GM15510 (cell line): ENCODE data around the gene SUPT3H.

Experiments
- POLR2A ChIP-seq: IDR thresholded peaks from 3 replicates; pipeline ENCODE4 v1.6.1; 2011; ENCODE audit warnings: borderline replicate concordance; ENCODE audit not compliant: insufficient read length; ENCODE audit errors: extremely low read depth

Gene SUPT3H

GRCh38 chr6:44967481-44967880, 410.3 kb downstream of the SUPT3H start:
- TF ChIP-seq POLR2A, result no peak

DNA sequence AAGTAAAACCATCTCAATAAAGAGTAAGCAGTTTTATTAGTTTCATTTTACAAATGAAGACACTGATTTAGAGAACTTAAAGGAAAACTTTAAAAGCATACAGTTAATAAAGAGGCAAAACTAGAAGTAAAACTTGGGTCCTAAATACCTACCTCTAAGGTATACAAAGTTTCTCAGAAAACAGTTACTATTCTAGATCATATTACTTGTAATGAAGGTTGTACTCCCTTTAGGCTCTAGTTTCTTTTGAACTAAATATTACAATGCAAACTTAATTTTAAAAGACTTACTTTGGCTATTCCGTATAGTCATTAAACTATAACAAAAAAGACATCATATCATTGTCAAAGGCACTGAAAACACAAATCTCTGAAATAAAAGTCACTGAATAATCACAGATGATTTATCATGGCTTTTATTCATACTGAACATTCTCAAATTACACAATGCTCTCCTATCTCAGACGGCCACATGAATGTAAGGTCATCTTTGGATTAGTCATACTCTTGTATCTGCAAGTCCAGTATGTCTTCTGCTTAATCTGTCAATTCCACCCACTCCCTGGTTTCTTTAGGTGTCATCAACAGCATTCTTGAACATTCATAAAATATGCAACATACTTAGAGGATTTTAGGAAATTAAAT, 411.2 kb downstream of the SUPT3H start:
- no peak for TF ChIP-seq POLR2A

GRCh38 chr6:44965708-44966107, 412.0 kb downstream of the SUPT3H start:
- no peak for TF ChIP-seq POLR2A

GRCh38 chr6:44960898-44961297, 416.8 kb downstream of the SUPT3H start:
- no peak for TF ChIP-seq POLR2A

GRCh38 chr6:44959651-44960050, 418.1 kb downstream of the SUPT3H start:
- no peak for TF ChIP-seq POLR2A

GRCh38 chr6:44957156-44957555, 420.6 kb downstream of the SUPT3H start:
- no peak for TF ChIP-seq POLR2A

DNA sequence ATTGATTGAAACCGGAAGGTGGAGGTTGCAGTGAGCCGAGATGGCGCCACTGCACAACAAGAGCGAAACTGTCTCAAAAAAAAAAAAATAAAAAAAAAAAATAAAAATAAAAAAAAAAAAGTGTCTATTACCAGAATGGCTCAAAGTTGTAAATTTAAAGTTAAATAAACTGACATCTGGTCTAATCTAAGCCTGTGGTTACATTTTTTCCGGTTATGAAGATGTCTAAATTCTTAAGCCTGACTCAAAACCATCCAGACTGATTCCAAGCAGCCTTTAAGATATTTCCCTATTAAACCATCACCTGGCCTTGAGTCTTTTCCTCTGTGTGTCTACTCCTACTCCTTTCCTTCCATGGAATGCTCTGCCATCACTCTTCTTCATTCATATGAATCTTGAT, 421.3 kb downstream of the SUPT3H start:
- no peak for TF ChIP-seq POLR2A

DNA sequence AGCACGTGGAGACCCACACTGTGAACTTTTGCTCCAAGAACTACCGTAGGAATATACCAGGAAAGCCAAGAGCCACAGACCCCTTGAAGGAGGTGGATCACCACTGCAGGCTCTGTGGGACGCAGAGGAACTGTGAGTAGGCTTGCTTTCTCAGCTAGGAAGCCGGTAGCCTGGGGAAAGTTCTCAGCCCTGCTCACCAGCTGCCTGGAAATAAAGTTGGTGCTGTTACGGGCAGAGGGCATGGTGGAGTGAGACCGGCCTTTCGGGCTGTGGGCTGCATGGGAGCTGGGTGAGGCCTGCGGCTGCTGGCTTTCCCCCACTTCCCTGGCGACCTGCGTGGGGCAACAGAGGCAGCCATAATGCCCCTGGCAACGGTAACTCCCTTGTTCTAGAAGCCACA, 422.6 kb downstream of the SUPT3H start:
- no peak for TF ChIP-seq POLR2A

- TF ChIP-seq POLR2A, result no peak
Observed at GRCh38 chr6:44954281-44954680, 423.5 kb downstream of the SUPT3H start.

GRCh38 chr6:44951253-44951747, 426.4 kb downstream of the SUPT3H start:
- TF ChIP-seq POLR2A, result no peak

DNA sequence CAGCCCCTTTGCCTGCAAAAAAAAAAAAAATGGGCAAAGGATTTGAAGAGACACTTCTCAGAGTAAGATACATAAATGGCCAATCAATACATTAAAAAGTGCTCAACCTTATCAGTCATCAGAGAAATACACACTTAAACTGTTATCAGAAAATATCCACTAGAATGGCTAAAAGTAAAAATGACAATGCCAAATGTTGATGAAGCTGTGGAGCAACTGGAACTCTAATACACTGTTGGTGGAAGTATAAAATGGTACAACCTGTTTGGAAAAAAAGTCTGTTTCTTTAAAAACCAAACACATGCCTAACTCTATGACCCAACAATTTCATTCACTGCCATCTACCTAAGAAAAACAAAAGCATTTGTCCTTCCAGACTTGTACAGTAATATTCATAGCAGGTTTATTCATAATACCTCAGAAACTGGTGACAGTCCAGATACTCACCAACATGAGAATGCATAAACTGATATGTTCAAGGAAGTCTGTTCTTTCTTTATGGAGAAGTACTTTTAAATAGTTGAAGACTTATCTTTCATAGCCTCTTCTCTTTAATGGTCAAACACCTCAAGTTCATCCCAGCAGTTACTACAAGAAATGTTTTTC, 428.0 kb downstream of the SUPT3H start:
- TF ChIP-seq POLR2A, result no peak

DNA sequence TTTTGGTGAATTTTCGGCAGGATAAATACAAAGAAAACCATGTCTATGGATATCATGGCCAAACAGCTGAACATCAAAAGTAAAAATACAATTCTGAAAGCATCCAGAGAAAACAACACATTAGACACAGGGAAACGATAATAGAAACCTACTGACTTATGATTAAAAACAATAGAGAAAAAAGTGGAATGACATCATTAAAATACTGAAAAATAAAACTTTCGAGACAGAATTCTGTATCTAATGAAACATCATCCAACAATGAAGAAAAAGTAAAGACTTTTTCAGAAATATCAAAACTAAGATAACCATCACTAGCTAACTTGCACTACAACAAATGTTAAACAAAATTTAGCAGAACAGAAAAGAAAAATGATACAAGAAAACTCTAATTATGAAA, 434.2 kb downstream of the SUPT3H start:
- no peak for TF ChIP-seq POLR2A

DNA sequence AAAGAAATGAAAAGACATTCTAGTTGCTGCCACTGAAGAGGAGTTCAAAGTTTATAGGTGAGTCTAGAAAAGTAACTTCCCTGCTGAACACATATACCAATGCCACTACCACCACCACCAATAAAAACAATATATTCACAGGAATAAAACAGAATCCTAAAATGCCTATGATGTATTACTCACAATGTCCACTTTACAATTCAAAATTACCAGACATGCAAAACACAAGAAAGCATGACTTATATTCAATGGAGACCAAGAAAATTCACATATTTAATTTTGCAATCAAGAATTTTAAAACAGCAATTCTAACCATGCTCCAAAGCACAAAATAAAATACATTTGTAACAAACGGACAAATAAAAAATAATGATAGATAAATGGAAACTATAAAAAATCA, 434.9 kb downstream of the SUPT3H start:
- no peak for TF ChIP-seq POLR2A

GRCh38 chr6:44942201-44942600, 435.5 kb downstream of the SUPT3H start:
- no peak for TF ChIP-seq POLR2A

DNA sequence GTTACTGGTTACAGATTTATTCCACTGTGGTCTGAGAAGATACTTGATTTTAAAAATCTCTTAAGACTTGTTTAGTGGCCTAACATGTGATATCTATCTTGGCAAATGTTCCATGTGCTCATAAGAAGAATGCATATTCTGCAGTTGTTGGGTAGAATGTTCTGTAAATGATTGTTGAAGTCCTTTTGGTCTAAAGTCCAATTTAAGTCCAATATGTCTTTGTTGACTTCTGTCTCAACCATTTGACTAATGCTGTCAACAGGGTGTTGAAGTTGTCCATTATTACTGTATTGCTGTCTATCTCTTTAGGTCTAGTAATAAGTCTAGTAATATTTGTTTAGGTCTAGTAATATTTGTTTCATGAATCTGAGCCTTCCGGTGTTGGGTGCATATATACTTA, 437.4 kb downstream of the SUPT3H start:
- no peak for TF ChIP-seq POLR2A

GRCh38 chr6:44935693-44936300, 441.9 kb downstream of the SUPT3H start:
- no peak for TF ChIP-seq POLR2A

DNA sequence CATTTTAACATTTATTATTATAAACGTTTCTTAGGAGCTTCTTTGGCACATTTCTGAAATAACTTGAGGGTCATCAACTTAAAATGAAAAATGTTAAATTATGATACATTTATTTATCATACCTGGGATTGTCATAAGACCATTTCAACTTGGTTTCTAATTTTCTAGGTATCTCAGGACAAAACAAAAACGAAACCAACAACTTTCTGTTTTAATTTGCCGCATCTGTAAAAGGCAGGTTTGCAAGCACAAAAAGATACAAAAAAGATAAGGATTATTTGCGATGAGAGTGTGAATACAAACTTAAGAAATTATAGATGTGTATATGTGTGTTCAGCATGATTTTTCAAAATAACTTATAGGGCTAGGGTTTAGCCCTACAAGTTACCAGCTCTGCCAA, 444.6 kb downstream of the SUPT3H start:
- no peak for TF ChIP-seq POLR2A

- no peak for TF ChIP-seq POLR2A
Observed at GRCh38 chr6:44932651-44933091, 445.1 kb downstream of the SUPT3H start.
